ENCODE data around the gene TENM3.

DNA sequence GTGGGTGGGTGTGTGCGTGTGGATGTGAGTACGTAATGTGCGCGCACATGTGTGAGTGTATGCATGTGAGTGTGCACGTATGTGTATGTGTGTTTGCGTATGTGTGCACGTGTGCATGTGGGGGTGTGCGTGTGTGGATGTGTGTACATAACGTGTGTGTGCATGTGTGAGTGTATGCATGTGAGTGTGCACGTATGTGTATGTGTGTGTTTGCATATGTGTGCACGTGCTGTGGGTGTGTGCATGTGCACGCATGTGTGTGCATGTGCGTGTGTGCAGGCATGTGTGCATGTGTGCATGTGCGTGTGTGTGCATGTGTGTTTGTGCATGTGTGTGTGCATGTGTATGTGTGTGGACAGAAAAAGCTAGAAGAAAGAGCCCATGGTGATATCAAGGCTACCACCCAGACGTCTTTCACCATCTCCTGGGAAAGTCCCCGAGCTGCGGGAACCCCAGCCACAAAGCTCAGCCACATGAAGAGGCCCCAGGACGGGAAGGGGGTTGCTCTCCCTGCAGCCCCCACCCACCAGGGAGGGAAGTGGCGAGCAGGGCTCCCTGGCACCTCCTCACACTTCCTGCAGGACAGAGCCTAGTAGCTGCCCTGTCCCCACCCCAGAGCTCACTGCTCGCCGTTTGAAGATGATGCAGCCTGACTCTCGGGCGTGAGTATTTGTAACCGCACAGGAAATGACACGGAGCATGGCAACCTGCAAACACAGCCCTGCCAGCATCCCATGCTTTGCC is 565.6 kb downstream of the TENM3 start:
- TF ChIP-seq, protein P1, sequence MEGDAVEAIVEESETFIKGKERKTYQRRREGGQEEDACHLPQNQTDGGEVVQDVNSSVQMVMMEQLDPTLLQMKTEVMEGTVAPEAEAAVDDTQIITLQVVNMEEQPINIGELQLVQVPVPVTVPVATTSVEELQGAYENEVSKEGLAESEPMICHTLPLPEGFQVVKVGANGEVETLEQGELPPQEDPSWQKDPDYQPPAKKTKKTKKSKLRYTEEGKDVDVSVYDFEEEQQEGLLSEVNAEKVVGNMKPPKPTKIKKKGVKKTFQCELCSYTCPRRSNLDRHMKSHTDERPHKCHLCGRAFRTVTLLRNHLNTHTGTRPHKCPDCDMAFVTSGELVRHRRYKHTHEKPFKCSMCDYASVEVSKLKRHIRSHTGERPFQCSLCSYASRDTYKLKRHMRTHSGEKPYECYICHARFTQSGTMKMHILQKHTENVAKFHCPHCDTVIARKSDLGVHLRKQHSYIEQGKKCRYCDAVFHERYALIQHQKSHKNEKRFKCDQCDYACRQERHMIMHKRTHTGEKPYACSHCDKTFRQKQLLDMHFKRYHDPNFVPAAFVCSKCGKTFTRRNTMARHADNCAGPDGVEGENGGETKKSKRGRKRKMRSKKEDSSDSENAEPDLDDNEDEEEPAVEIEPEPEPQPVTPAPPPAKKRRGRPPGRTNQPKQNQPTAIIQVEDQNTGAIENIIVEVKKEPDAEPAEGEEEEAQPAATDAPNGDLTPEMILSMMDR (IDR thresholded peaks at IDR 0.05; ENCODE audit: low read length): no peak
- TF ChIP-seq EZH2 (optimal IDR thresholded peaks at IDR 0.05; ENCODE audit: low read depth, low read length): no peak

Measured in MM.1S (cell line).